DMS153 (cell line): ENCODE measurements around the gene KCNQ1OT1.

ENCODE experiments used
- DNase-seq: peaks from one replicate; lab custom pipeline; 2025; lab: John Stamatoyannopoulos, UW

Gene KCNQ1OT1

DNA sequence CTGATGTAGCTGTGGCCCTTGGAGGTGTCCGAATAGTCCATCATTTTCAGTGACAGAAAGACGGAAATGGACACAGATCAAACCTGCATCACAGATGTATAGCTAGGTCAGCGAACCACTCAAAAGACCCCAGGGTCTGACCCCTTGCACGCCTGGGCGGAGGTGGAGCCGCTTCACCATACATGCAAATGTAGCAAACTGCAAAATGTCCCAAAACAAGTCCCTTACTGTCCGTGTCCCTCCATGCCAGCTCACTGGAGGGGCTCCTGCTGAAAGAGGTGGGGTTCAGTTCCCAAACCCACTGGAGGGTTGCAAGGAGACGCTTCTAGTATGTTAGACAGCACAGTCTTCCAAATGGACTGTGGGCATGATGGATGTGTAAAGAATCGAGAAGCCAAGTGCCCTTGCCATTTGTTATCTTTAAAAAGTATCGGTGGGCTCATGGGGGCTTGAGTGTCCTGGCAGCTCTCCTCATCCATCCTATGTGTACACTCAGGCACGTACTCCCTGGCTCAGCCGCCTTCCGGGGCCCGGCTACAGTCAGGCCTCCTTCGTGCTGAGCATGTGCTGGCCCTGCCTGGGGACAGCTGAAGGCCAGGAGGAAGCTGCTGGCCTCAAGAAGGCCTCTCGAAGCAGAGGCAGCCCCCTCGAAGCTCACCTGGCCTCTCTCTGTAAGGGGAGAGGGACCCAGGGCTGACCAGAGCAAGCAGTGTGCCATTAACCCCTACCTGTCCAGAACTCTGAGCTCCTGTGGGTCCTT is 20.2 kb upstream of the KCNQ1OT1 start:
- no peak for DNase-seq

DNA sequence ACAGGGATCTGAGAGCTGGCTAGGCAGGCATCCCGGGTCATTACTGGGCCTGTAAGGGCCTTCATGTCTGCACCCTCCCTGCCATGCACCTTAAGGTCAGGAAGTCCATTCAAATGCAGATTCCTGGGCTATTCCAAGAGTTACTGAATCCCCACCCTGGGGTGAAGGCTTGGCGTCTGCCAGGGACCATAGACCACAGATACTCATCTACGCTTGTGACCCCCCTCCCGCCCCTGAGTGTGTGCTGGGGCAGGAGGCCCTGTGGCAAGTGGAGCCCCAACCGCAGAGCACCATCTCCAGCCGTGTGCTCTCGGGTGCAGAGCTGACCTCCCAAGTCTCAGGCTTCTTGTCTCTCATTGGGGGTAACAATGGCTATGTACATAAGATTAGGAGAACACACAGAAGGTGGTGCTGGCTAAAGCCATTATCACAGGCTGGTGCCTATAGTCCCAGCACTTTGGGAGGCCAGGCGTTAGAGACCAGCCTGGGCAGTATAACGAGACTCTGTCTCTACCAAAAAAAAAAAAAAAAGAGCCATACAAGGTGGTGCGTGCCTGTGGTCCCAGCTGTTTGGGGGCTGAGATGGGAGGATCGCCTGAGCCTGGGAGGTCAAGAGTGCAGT is 19.1 kb upstream of the KCNQ1OT1 start:
- no peak for DNase-seq

DNA sequence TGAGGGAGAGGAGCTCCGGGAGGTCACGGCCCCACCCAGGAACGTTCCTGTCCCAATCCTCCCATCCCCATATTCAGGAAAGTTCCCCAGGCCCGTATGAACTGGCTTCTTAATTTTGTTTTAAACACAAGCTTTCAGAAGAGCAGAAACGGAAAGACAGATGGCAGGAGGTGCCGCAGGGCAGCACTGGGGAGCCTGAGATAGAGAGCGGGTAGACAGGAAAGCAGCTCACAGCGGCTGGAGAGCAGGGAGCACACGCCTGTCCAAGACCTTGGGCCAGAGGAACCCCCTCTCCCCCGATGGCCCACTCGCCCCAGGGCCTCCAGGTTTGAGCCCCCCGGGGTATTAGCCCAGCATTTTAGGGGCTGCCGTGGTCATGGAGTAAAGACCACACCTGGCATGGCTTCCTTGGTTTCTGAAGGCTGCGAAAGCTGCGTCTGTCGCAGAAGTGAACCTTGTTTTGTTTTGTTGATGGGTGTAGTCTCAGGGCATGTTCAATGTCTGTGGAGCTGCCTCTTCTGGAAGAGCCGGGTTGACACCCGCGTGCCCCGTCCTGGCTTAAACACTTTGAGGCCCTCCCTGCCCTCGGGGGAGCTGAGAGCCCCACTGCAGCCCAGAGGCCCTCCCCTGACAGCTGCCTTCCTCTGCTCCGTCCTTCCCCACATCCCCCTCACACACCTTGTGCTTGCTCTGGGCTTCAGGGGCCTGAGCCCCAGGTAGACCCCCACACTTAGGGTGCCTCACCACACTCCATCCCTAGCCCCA is 17.9 kb upstream of the KCNQ1OT1 start:
- no peak for DNase-seq

DNA sequence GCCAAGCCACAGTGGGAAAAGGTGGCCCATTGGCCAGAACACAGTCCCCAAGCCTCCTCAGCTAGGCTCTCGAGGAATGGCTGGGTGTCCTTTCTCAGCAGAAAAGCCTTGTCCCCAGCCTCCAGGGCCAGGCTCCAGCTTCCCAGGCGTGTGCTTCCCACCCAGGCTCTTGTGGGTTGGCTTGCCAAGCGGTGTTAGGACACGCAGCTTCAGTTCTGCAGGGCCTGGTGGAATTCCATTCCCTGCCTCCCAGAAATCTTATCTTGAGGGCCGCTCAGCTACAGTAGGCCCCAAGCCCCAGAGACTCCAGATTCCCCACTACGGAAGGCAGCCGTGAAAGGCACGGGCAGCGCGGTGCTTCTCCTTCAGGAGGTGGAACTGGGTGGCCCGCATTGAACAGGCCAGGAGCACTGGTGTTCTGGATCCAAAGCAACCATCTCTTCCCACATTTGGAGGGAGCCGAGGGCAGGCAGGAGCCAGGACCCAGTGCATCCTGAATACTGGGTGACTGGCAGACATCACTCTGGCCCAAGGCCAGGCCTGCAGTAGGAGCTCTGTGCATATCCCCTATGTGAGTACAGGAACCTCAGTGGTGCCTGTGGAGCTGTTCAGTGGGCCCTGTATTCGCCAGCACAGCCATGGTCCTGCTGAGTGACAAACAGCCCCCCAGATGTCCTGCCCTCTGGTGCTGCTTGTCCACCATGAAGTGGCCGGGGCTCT is 16.7 kb upstream of the KCNQ1OT1 start:
- no peak for DNase-seq

DNA sequence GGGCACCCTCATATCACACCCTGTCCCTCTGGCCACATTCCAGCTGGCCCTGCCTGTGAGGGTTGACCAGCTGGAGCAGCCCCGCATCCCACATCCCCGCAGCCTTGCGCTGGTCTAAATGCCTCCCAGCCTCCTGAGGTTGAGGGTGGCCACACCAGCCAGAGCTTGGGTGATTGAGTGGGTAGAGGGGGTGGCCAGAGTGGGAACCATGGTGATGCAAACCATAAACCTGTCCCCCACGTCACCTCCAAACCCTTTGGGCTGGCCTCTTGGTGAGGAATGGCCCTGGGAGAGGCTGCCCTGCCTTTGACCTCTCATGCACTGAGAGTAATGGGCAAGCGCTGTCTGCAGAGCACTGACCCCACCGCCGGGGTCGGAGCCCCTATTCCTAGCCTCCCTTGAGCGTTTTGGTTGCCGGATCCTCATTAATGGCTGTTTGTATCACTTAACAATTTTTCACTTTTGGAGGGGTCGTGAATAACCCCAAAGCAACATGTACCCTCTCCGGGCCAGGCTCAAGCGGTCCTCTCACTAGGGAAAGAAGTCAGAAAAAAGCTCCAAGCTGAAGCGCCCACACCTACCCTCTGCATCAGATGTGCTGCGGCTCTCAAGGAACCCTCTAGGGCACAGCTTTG is 16.0 kb upstream of the KCNQ1OT1 start:
- no peak for DNase-seq

DNA sequence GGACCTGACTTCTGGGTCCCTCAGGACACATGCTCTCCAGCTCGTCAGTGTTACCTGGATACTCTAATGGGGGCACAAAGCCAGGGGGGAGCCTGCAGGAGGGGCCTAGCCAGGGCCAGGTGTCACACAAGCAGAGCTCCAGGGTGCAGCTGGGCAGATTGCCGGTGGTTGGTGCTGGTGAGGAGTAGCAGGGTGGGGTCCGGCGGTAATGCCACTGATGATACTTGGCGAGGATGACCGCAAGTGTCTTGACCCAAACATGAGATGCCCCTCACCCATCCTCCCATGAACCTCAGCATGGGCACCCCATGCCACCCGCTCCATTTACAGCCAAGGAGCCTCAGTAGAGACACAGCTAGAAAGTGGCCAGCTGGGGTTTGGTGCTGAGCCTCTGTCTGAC is 15.1 kb upstream of the KCNQ1OT1 start:
- DNase-seq = no peak

DNA sequence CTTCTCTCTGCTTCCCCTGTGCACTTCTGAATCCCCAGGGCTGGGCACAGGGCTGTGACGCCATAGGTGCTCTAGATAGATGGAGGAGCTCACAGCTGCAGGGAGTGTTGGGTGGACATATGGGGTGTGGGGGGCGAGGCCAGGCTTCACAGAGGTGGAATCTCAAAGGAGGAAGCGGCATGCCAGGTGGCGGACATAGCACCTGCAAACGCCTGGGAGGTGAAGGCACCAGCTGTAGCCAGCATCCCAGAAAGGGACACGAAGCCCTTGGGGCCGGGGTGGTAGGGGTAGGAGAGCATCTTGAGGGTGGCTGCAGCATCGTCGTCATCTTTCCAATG is 14.6 kb upstream of the KCNQ1OT1 start:
- no peak for DNase-seq

DNA sequence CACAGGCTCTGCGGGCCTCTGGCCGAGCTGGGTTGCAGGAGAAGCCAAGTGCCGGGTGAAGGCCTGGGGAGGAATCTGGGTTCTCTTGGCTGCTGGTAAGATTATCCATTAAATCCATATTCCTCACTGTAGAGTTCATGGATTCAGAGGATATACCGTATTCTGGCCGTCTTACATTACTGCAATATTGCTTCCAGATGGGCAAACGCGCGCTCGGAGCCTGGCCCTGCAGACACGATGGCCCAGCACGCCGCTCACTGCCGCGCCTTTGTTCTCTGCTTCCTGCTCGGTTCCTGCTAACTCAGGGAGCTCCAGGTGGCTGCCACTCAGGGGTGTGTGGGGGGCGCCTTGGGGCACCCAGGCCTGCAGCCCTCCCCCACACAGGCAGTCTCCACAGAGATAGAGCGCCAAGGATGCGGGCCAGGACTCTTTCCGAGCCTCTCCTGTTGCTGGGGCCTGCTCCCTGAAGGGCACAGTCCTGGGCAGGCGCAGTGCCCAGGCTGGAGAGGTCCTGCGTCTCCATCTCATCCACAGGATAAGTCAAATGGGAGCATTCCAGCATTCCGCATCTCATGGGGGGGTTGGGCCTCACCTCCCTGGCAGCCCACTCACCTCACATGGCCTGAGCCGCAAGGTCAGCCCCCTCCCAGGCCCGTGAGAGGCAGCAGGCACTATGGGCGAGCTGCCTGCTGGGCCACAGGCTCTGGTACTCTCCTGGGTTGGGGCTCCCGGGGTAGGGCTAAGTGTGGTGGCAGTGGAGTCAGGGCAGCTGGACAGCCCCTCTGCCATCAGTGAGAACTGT is 14.1 kb upstream of the KCNQ1OT1 start:
- no peak for DNase-seq

DNA sequence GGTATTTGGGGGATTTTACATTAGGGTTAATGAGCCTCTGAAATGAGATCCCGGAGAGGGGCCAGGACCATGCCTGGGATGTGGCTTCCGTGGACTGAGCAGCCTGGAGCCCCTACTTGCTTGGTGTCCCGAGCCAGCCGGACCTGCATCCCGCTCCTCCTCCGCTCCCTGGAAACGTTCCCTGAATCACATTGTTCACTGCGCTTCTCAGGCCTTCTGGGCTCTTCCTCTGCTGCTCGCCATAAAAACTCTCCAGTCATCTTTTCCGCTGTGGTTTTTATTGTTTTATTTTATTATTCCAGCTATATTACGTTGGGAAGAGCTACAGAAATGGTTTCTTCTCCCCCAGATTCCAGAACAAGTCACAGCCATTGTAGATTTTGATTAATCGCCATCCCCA is 13.3 kb upstream of the KCNQ1OT1 start:
- DNase-seq = no peak

DNA sequence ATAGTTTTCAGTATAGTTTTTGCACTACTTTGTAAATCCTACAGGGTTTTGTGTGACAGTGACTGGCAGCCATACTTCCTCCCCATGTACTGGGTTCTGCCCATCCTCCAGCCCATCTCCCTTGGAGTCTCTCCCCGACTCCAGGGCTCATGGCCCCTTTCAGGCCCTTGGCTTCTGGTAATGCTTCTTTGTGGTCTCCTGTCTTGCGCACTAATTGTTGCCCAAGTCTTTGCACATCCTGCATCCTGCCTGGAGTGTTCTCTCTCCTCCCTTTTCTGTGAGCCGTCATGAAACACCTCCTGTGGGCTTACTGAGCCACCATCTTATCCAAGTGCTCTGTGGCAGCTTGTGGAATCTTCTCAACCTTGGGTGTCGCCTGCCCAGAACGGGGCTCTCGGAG is 11.4 kb upstream of the KCNQ1OT1 start:
- DNase-seq = no peak

DNA sequence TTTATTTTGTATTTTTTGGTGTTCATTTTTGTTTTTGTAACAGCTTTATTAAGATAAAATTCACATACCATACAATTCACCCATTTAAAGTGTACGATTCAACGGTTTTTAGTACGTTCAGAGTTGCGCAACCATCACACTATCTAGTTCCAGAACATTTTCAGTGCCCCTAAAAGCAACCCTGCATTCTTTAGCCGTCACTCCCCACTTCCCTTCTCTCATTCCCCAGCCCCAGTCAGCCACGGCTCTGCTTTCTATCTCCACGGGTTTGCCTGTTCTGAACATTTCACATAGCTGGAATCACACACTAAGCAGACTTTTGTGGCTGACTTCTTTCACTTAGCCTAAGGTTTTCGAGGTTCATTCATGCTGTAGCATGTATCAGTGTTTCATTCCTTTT is 9.6 kb upstream of the KCNQ1OT1 start:
- no peak for DNase-seq

DNA sequence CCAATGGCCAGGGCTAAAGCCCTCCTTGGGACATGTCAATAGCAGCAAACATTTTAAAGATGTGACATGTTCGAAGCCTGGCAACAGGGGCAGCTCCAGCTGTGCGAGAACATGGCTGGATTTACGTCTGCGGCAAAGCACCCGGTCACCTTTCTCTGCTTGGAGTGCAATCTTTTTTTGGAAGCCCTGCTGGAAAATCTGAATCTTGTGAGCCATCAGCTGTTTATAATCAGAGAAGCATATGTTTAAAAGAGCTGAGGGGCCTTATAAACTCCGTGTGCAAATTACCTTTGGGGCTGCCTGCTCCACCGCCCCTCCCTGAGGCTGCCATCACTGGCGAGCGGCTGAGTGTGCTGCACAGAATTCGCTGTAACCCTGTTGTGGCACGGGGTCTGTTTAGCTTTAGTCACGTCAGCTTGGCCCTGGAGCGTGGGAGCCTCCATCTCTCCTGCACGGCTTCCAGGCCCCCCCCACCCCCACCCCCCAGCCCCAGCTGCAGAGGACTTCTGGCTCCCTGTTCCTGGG is 9.0 kb upstream of the KCNQ1OT1 start:
- DNase-seq = no peak

DNA sequence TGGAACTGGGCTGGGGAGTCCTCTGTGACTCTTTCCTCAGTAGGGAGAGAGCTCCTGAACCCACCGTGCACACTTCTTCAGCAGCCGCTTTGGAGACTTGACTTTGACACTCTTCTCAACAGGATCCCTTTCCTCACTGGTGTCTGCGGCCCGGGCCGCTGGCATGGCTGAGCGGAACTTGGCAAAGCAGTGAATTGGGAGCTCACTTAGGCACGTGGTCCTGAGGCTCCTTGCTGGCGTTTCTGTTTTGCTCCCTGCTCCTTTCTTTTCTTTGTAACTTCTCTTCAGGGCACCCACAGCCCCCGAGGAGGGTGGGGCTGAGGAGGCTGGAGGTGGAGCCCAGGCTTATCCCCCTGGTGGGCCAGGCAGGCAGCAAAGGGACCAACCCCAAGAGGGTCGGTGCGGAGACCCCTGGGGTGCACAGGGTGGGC is 8.4 kb upstream of the KCNQ1OT1 start:
- DNase-seq = no peak

DNA sequence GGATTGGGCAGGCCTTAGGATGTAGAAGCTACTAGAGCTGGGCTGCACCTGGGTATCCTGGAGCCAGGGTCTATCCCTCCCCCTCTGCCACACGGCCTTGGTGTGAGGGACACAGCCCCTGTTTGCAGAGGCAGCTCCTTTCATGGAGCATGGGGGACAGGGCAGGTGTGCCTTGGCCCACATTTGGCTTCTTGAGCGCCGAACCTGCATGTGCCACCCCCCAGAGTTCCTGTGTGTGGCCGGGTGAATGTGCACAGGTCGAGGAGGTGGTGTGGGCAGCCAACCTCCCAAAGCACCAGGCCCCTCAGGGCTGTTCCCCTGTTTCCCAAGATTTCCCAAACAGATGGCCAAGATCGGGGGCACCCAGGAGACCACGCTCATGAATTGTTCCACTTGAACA is 7.9 kb upstream of the KCNQ1OT1 start:
- no peak for DNase-seq

DNA sequence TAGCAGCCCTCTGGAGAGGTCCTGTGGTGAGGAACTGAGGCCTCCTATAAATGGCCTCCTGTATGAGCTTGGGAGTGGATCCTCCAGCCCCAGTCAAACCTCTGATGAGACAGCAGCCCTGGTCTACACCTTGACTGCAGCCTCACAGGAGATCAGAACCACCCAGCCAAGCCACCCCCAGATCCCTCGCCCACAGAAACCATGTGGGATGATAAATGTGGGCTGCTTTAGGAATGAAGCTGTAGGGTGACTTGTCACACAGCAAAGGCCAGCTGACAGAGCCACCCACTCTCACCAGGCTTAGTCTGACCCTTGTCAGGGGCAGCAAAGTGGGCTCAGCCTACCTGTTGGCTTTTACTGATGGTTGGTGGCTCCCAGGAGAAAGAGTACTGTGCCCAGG is 6.5 kb upstream of the KCNQ1OT1 start:
- DNase-seq = no peak

DNA sequence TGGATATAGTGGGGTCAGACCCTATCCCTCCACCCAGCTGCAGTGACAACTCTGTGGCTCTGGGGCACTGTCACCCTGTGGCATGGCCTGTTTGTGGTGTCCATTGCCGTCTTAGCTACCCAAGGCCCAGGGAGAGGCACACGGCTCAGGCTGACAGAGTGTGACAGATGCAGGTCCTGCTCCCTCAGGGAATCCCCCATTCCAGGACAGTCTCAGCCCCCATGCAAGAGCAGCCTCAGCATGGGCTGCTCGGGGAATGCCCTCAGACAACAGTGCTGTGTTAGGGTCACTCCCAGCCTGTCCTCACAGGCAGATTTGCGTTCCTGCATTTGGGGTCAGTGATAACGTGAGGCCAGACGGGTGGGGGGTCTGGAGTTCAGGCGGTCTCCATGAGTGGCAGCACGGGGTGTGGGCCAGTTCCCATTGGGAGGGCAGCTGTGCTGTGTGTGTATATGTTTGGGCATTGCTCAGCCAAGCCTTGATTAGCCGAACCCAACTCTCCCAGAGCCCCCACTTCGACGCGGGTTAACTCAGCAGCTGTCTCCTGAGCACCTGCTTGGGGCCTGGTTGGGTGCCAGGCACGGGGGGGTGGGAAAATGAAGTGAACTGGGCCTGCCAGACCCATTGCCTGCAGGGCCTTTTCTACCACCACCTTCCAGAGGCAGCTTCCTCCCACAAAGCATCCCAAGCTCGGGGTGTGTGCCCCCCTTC is 5.3 kb upstream of the KCNQ1OT1 start:
- DNase-seq = no peak

DNA sequence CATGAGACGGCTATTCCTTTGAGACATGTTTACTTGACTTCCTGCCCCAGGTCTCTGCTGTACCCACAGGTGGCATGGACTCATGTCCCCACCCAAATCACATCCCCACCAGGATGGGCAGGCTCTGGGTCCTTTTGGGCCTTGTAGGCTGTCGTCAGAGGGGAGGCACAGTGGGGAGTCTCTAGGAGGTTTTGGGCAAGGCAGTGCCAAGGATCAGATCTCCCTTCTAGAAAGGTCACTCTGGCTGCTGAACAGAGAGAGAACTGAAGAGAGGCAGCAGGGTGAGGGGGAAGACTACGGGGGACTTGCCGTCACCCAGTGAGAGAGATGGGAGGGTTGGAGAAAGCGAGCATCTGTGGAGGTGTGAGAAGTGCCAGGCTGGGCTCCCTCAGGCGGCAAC is 4.6 kb upstream of the KCNQ1OT1 start:
- no peak for DNase-seq

DNA sequence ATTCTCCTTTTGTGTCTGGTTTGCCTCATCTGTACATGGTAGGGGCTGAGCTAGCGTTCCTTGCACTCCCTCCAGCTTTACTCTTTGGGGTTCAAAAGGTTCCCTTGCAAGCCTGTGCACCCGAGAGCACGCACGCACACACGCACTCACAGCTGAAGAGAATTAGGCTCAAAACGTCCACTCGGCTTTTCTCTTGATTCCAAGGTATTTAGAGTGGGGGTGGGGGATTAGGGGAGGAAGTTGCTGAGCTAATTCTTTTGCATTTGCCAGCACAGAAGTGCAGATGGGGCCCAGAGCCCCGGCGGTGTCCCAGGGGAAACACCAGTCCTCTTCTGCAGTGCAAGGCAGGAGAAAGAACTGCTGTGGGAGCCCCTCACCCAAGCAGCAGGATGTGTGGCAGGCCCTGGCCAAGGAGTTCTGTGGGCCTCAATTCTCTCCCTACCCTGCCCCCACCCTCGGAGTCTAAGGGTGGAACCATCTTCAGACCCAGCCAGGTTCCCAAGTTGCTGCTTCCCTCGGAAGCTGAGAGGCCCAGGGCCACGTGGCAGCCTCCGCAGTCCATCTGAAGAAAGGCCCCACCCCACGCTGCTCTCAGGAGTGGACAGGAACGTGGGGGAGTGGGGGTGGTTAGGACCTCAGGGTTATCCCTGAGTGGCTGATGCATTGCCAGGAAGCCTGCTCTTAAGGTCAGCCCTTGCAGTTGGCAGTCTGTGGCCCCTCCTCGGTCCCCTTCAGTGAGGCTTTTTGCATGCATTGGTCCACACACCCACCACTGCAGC is 3.8 kb upstream of the KCNQ1OT1 start:
- DNase-seq = no peak

DNA sequence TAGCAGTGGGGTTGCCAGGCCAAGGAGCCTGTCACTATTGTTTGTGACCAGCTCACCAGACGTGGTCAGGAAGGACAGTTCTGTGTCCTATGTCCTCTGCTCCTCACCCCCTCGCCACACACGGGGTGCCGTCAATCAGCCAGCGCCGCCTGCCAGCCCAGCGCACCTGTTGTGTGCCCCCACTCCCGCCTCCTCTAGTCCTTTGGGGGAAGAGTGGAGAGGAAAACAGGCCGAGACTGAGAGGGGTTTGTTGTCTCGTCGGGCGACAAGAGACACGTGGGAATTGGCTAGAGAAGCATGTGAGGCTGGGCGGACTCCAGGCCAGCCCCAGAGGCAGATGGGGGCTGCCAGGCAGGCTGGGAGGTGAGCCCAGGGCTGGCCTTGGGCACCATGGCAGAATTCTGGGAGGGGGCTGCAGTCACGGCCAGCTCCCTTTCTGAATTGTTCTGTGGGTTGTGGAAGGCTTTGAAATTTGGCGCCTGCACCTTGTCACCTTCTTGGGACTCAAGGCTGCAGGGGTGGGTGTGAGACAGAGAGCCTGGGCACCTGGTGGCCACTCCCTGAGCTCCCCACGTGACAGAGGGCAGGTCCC is 3.1 kb upstream of the KCNQ1OT1 start:
- DNase-seq = no peak
